H1 (cell line): ENCODE measurements around the gene MYO1F. TPM values are rescaled to one million over a fixed set of nuclear protein-coding genes. Genes with fewer than 3 reads are reported as not detected.

Experiments
- CTCF ChIA-PET: fragments of 300-600 bp; sonication (Branson Sonifier 250); formaldehyde crosslinking; loops from one replicate; lab custom pipeline; 2021; ENCODE audit not compliant: partially characterized antibody; lab: Charles Lee
- POLR2A ChIA-PET: fragments of 300-600 bp; sonication (Branson Sonifier 250); formaldehyde crosslinking; loops from one replicate; lab custom pipeline; 2021; ENCODE audit warnings: inconsistent platforms; ENCODE audit not compliant: partially characterized antibody; lab: Charles Lee
- DNase-seq, 2 experiments: peaks; one replicate each; pipeline versions ENCODE4 v3.0.0 to v3.0.0-alpha.2; 2010 to 2022; ENCODE audit warnings: low spot score in 2 of 2, low read depth in 1 of 2, mixed read lengths in 1 of 2
- FAIRE-seq: peaks from 2 replicates; lab custom pipeline; 2011; peaks lifted over from hg19 to GRCh38; lab: Jason Lieb, UNC
- H2AFZ ChIP-seq: 2 replicates; pipeline ENCODE4 v1.8.1; 2012; ENCODE audit warnings: low read length, inconsistent platforms
- H2AK5ac ChIP-seq: 2 replicates; pipeline ENCODE4 v1.6.1; 2013; ENCODE audit warnings: low read depth, low read length
- H2BK120ac ChIP-seq: replicated peaks from 2 replicates; pipeline ENCODE3; 2013; ENCODE audit warnings: low read depth, low read length, inconsistent platforms
- H2BK12ac ChIP-seq: 2 replicates; pipeline ENCODE4 v1.6.1; 2013; ENCODE audit warnings: low read depth, low read length
- H2BK15ac ChIP-seq: 2 replicates; pipeline ENCODE4 v1.6.1; 2013; ENCODE audit warnings: low read length
- H2BK20ac ChIP-seq: 2 replicates; pipeline ENCODE4 v1.6.1; 2013; ENCODE audit warnings: low read length
- H2BK5ac ChIP-seq: 2 replicates; pipeline ENCODE4 v1.6.1; 2013; ENCODE audit warnings: low read depth, low read length
- H3K14ac ChIP-seq: 2 replicates; pipeline ENCODE4 v1.6.1; 2013; ENCODE audit warnings: inconsistent platforms; ENCODE audit not compliant: insufficient read length
- H3K18ac ChIP-seq: 2 replicates; pipeline ENCODE4 v1.6.1; 2013; ENCODE audit warnings: low read length; ENCODE audit errors: extremely low read depth
- H3K23ac ChIP-seq: 2 replicates; pipeline ENCODE4 v1.6.1; 2013; ENCODE audit warnings: inconsistent platforms; ENCODE audit not compliant: insufficient read length
- H3K23me2 ChIP-seq: 2 replicates; pipeline ENCODE4 v1.6.1; 2013; ENCODE audit warnings: low read depth, low read length
- H3K27ac ChIP-seq: 2 replicates; pipeline ENCODE4 v1.6.1; 2011; ENCODE audit warnings: low read depth, low read length, inconsistent platforms
- H3K27me3 ChIP-seq, 4 experiments: replicated peaks in 1 of 4; 1 replicate in 1 of 4; 2 replicates in 3 of 4; pipeline versions ENCODE4 v1.6.1 to v1.8.1; 2011 to 2013; ENCODE audit warnings: low read length in 3 of 4, mild to moderate bottlenecking in 3 of 4, inconsistent platforms in 2 of 4, mixed read lengths in 2 of 4, moderate library complexity in 1 of 4; ENCODE audit not compliant: control insufficient read depth in 3 of 4, insufficient read depth in 3 of 4; ENCODE audit errors: extremely low read depth in 1 of 4
- H3K36me3 ChIP-seq, 4 experiments: 2 replicates each; pipeline versions ENCODE4 v1.6.1 to v1.8.1; 2011 to 2013; ENCODE audit warnings: mild to moderate bottlenecking in 4 of 4, low read length in 3 of 4, moderate library complexity in 2 of 4, control low read depth in 1 of 4, inconsistent platforms in 1 of 4; ENCODE audit not compliant: insufficient read depth in 4 of 4, control insufficient read depth in 2 of 4
- H3K4ac ChIP-seq: replicated peaks from 2 replicates; pipeline ENCODE3; 2013; ENCODE audit warnings: low read length, low read depth, mixed read lengths, inconsistent platforms; ENCODE audit not compliant: insufficient read length
- H3K4me1 ChIP-seq, 4 experiments: replicated peaks in 1 of 4; 1 replicate in 1 of 4; 2 replicates in 3 of 4; pipeline versions ENCODE4 v1.6.1 to v1.8.1; 2011 to 2013; ENCODE audit warnings: low read length in 3 of 4, inconsistent platforms in 2 of 4, mixed read lengths in 1 of 4; ENCODE audit not compliant: insufficient read depth in 4 of 4, control insufficient read depth in 3 of 4
- H3K4me2 ChIP-seq, 2 experiments: 2 replicates each; pipeline versions ENCODE4 v1.6.1 to v1.8.1; 2011 to 2013; ENCODE audit warnings: low read depth in 2 of 2, low read length in 2 of 2, control low read depth in 1 of 2, inconsistent platforms in 1 of 2, mild to moderate bottlenecking in 1 of 2; ENCODE audit not compliant: insufficient read depth in 1 of 2
- H3K4me3 ChIP-seq, 4 experiments: fragments of 200-600, 300-600 bp in 1 of 4; sonication (generic), shearing (Covaris generic), sonication (Bioruptor Twin) in 1 of 4; 2 replicates each; pipeline versions ENCODE4 v1.5.1 to v1.8.1; 2011 to 2016; ENCODE audit warnings: low read length in 4 of 4, low read depth in 3 of 4, control low read depth in 2 of 4, inconsistent platforms in 2 of 4, mild to moderate bottlenecking in 2 of 4, mixed read lengths in 1 of 4, moderate library complexity in 1 of 4; ENCODE audit not compliant: insufficient read depth in 2 of 4; ENCODE audit errors: extremely low read depth in 1 of 4
- H3K56ac ChIP-seq: replicated peaks from 2 replicates; pipeline ENCODE3; 2013; ENCODE audit warnings: low read depth, mild to moderate bottlenecking, mixed read lengths, low read length, inconsistent platforms; ENCODE audit not compliant: insufficient read length
- H3K79me1 ChIP-seq: 2 replicates; pipeline ENCODE4 v1.6.1; 2013; ENCODE audit warnings: low read depth, low read length, control low read depth
- H3K79me2 ChIP-seq, 2 experiments: 2 replicates each; pipeline versions ENCODE4 v1.6.1 to v1.8.1; 2012 to 2013; ENCODE audit warnings: low read length in 2 of 2, mild to moderate bottlenecking in 2 of 2, inconsistent platforms in 1 of 2; ENCODE audit not compliant: insufficient read depth in 2 of 2, control insufficient read depth in 1 of 2
- H3K9ac ChIP-seq, 4 experiments: replicated peaks in 1 of 4; 1 replicate in 1 of 4; 2 replicates in 3 of 4; pipeline versions ENCODE4 v1.6.1 to v1.8.1; 2011 to 2013; ENCODE audit warnings: low read depth in 3 of 4, low read length in 3 of 4, control low read depth in 2 of 4, mild to moderate bottlenecking in 2 of 4, moderate library complexity in 2 of 4, inconsistent platforms in 1 of 4; ENCODE audit errors: extremely low read depth in 1 of 4
- H3K9me3 ChIP-seq, 2 experiments: 2 replicates each; pipeline versions ENCODE4 v1.6.1 to v1.8.1; 2012 to 2013; ENCODE audit warnings: mild to moderate bottlenecking in 2 of 2, moderate library complexity in 2 of 2, control low read depth in 1 of 2, inconsistent platforms in 1 of 2, low read depth in 1 of 2, low read length in 1 of 2, mixed read lengths in 1 of 2; ENCODE audit not compliant: insufficient read depth in 2 of 2
- H4K20me1 ChIP-seq, 2 experiments: replicated peaks in 1 of 2; 2 replicates each; pipeline versions ENCODE3 to v1.8.1; 2011 to 2013; ENCODE audit warnings: inconsistent platforms in 2 of 2, low read length in 2 of 2, mild to moderate bottlenecking in 1 of 2; ENCODE audit not compliant: insufficient read depth in 2 of 2, control insufficient read depth in 1 of 2
- H4K5ac ChIP-seq: 2 replicates; pipeline ENCODE4 v1.6.1; 2013; ENCODE audit warnings: low read length, low read depth, mixed read lengths, inconsistent platforms; ENCODE audit not compliant: insufficient read length
- H4K8ac ChIP-seq: 2 replicates; pipeline ENCODE4 v1.8.0; 2013; ENCODE audit warnings: mild to moderate bottlenecking, moderate library complexity, low read length, inconsistent platforms; ENCODE audit not compliant: insufficient read depth; ENCODE audit errors: extremely low read depth
- H4K91ac ChIP-seq: replicated peaks from 2 replicates; pipeline ENCODE3; 2013; ENCODE audit warnings: low read length, mixed read lengths, inconsistent platforms; ENCODE audit not compliant: insufficient read length
- BACH1 ChIP-seq: IDR thresholded peaks from 2 replicates; pipeline ENCODE4 v1.6.1; 2012; ENCODE audit warnings: low read length, improper control_type of control experiment
- BCL11A ChIP-seq, 2 experiments: IDR thresholded peaks; one replicate each; pipeline ENCODE4 v1.6.1; 2011; ENCODE audit warnings: low read depth in 2 of 2, low read length in 2 of 2, mild to moderate bottlenecking in 2 of 2
- GABPA ChIP-seq: IDR thresholded peaks from 2 replicates; pipeline ENCODE4 v1.6.1; 2011; ENCODE audit warnings: mild to moderate bottlenecking, low read length, moderate library complexity, borderline replicate concordance; ENCODE audit not compliant: insufficient read depth
- KDM4A ChIP-seq: IDR thresholded peaks from one replicate; pipeline ENCODE4 v1.7.1; 2012; ENCODE audit warnings: low read depth, mild to moderate bottlenecking, moderate library complexity, low read length, inconsistent platforms; ENCODE audit not compliant: severe bottlenecking
- KDM5A ChIP-seq: fragments of 200-600 bp; IDR thresholded peaks from 2 replicates; pipeline ENCODE4 v1.7.1; 2012; ENCODE audit warnings: mild to moderate bottlenecking, low read length, inconsistent platforms, mixed read lengths
- SAP30 ChIP-seq: fragments of 300-600 bp; sonication (generic); IDR thresholded peaks from 2 replicates; pipeline ENCODE4 v1.7.1; 2012; ENCODE audit warnings: low read length, moderate library complexity, mild to moderate bottlenecking, inconsistent platforms; ENCODE audit not compliant: insufficient read depth, insufficient replicate concordance
- TAF1 ChIP-seq: IDR thresholded peaks from 2 replicates; pipeline ENCODE4 v1.6.1; 2011; ENCODE audit warnings: mild to moderate bottlenecking, low read depth, low read length
- YY1 ChIP-seq: IDR thresholded peaks from 2 replicates; pipeline ENCODE4 v1.6.1; 2011; ENCODE audit warnings: low read depth, mild to moderate bottlenecking, low read length
- WGBS, 2 experiments: shearing (Covaris generic) in 1 of 2; methylation state at CpG; one replicate each; pipeline versions ENCODE4 v1.1.6 to v1.1.7; 2013 to 2015; ENCODE audit warnings: low lambda C conversion rate in 2 of 2, mixed read lengths in 2 of 2, inconsistent platforms in 1 of 2, low coverage in 1 of 2, missing lambda C conversion rate in 1 of 2; ENCODE audit not compliant: insufficient replicate concordance in 2 of 2, insufficient coverage in 1 of 2, insufficient read length in 1 of 2; ENCODE audit errors: extremely low coverage in 1 of 2, missing lambda C conversion rate in 1 of 2; 5-methylcytosine and 5-hydroxymethylcytosine counted together
- polyA plus RNA-seq, 7 experiments: library from polyadenylated mRNA; depleted of rRNA in 3 of 7; stranded (reverse) in 5 of 7; unstranded in 2 of 7; fragments of >200 nt in 5 of 7; fragments of 200-250 nt in 2 of 7; gene quantifications; 1 replicate in 5 of 7; 2 replicates in 1 of 7; 4 replicates in 1 of 7; pipeline versions ENCODE4 v1.2.1 to v1.2.3, GENCODE V29; 2011 to 2013; ENCODE audit warnings: missing spikeins in 2 of 7, mixed read lengths in 2 of 7
- total RNA-seq: library from RNA; stranded (reverse); fragmentation: NEBNext Ultra II Directional; extraction: Animal tissue kit (Norgen Biotek cat#: 25700); gene quantifications from 2 replicates; pipeline ENCODE4 v1.2.1, GENCODE V29; 2021
- TF ChIP-seq, protein P1 (sequence below): IDR thresholded peaks from 2 replicates; pipeline ENCODE4 v1.6.1; 2012; ENCODE audit warnings: low read length, inconsistent platforms
- TF ChIP-seq, protein P2 (sequence below): IDR thresholded peaks from 2 replicates; pipeline ENCODE4 v1.6.1; 2011; ENCODE audit warnings: low read length, improper control_type of control experiment

The MYO1F gene
- total and polyA plus RNA-seq, 2 of the 8 experiments (the other 6 are each of a cell fraction or from before 2014, with no cell fraction given) = 1.4 to 4.6 TPM

DNA sequence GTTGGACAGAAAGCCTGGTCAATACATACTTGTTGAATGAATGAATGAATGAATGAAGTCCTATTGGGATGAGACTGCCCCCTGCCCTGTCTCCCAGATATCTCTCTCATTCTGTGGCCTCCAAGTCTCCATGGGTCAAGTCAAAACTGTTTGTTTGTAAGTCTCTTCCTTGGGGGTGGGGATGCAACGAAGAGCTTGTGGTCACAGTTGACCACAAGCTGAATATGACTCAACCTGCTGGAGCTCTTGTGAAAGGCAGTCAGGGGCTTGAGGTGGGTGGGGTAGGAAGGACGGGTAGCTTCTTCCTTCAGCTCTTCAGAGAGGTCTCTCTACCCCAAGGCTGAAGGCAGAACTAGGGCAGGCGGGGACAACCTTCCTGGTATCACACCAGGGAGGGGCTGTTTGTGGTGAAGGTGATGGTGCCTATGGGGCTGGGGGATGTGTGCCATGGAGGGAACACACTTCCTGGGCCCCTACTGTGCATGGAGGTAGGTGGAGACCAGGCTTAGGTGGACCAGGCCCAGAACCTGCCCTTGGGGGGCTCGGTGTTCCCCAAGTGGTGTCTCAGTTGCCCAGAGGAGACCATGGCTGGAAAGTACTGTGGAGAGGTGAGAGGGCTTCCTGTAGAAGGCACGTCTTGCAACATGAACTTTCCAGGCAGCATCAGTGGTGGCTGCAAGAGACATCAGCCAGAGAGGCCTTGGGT is 8.0 kb downstream of the MYO1F start:
- no peaks in the 10 kb centered on the region; a peak in 1 of 7 replicates for H3K4me1 ChIP-seq
- no peaks in the 10 kb centered on the region; the same call in 1 of the 2 replicates for H3K79me1 ChIP-seq
- TF ChIP-seq YY1 = no peak
- no peak for TF ChIP-seq GABPA
- TF ChIP-seq, protein P1, sequence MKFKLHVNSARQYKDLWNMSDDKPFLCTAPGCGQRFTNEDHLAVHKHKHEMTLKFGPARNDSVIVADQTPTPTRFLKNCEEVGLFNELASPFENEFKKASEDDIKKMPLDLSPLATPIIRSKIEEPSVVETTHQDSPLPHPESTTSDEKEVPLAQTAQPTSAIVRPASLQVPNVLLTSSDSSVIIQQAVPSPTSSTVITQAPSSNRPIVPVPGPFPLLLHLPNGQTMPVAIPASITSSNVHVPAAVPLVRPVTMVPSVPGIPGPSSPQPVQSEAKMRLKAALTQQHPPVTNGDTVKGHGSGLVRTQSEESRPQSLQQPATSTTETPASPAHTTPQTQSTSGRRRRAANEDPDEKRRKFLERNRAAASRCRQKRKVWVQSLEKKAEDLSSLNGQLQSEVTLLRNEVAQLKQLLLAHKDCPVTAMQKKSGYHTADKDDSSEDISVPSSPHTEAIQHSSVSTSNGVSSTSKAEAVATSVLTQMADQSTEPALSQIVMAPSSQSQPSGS = no peak
- no peak for TF ChIP-seq KDM4A
- no peak for TF ChIP-seq BCL11A (IDR thresholded peaks at IDR 0.05; ENCODE audit: low read depth in 2 of 2, low read length in 2 of 2)
- no peak for TF ChIP-seq KDM5A
- TF ChIP-seq TAF1 = no peak
- TF ChIP-seq, protein P2, sequence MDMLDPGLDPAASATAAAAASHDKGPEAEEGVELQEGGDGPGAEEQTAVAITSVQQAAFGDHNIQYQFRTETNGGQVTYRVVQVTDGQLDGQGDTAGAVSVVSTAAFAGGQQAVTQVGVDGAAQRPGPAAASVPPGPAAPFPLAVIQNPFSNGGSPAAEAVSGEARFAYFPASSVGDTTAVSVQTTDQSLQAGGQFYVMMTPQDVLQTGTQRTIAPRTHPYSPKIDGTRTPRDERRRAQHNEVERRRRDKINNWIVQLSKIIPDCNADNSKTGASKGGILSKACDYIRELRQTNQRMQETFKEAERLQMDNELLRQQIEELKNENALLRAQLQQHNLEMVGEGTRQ = no peak
- TF ChIP-seq SAP30 = no peak
- TF ChIP-seq BACH1 = no peak

More for the DNA sequence above, 8.0 kb downstream of the MYO1F start:
- ChIA-PET POLR2A (no interaction called here), CTCF (interaction anchor here (0.6 to 8.7 kb wide), 2 partner anchors 11 to 12 kb away, joined by 3 to 83 read pairs; no protein-coding TSS in a partner anchor)
- no peaks in the 10 kb centered on the region for H3K9me3 ChIP-seq
- H2AFZ ChIP-seq = no peak overlapping the region
- H2AK5ac ChIP-seq = no peak overlapping the region
- H2BK120ac ChIP-seq = no peak overlapping the region
- no peak overlapping the region for H4K8ac ChIP-seq
- no peaks in the 10 kb centered on the region for H4K20me1 ChIP-seq
- no peak overlapping the region for H2BK20ac ChIP-seq
- no peak overlapping the region for H3K18ac ChIP-seq
- no peak overlapping the region for H4K91ac ChIP-seq
- no peak overlapping the region for H2BK5ac ChIP-seq
- no peak overlapping the region for H3K56ac ChIP-seq
- no peak overlapping the region for H3K27ac ChIP-seq
- no peak for FAIRE-seq
- 85% methylated on average over 5 of the region's 5 CpGs; no CpG with 5 or more reads in 1 of the 2 experiments for WGBS, 2 experiments
- H4K5ac ChIP-seq = no peak overlapping the region
- DNase-seq = no peak
- H2BK15ac ChIP-seq = no peak overlapping the region
- no peak overlapping the region for H3K4me2 ChIP-seq
- no peaks in the 10 kb centered on the region for H3K79me2 ChIP-seq
- H3K4me3 ChIP-seq = no peak overlapping the region
- no peak overlapping the region for H3K4ac ChIP-seq
- no peak overlapping the region for H3K9ac ChIP-seq
- H3K23me2 ChIP-seq = peaks cover 5% of the 10 kb centered on the region; the same call in 1 of the 2 replicates
- no peak overlapping the region for H3K23ac ChIP-seq
- H3K36me3 ChIP-seq = no peaks in the 10 kb centered on the region
- H2BK12ac ChIP-seq = no peak overlapping the region
- H3K14ac ChIP-seq = no peak overlapping the region
- no peaks in the 10 kb centered on the region for H3K27me3 ChIP-seq
